Liver (tissue), 9 donors: ENCODE results near the gene SLC7A10. TPM values are rescaled to one million over a fixed set of nuclear protein-coding genes. Genes with fewer than 3 reads are reported as not detected.
A peak's percentile ranks its signal among the peaks of the same experiment; 100 is the strongest.

Experiments used
- DNase-seq: peaks from one replicate; pipeline ENCODE4 v3.0.0-alpha.2; 2017; ENCODE audit warnings: low spot score
- H3K27ac ChIP-seq, 2 donors: one replicate each; pipeline ENCODE4 v1.7.0; 2013; ENCODE audit warnings: inconsistent platforms in 2 of 2, low read length in 2 of 2, control low read depth in 1 of 2, low read depth in 1 of 2, mild to moderate bottlenecking in 1 of 2
- H3K27me3 ChIP-seq, 4 donors: one replicate each; pipeline versions ENCODE4 v1.6.1 to v1.7.0; 2013; ENCODE audit warnings: low read length in 3 of 4, inconsistent platforms in 1 of 4, mild to moderate bottlenecking in 1 of 4, moderate library complexity in 1 of 4; ENCODE audit not compliant: control insufficient read depth in 4 of 4, insufficient read depth in 4 of 4
- H3K36me3 ChIP-seq, 4 donors: one replicate each; pipeline versions ENCODE4 v1.6.1 to v1.7.0; 2013; ENCODE audit warnings: low read length in 3 of 4, mild to moderate bottlenecking in 3 of 4, low read depth in 1 of 4, moderate library complexity in 1 of 4; ENCODE audit not compliant: control insufficient read depth in 4 of 4, insufficient read depth in 3 of 4
- H3K4me1 ChIP-seq, 4 donors: one replicate each; pipeline versions ENCODE4 v1.6.1 to v1.7.0; 2013; ENCODE audit warnings: low read length in 3 of 4, mild to moderate bottlenecking in 3 of 4, moderate library complexity in 1 of 4; ENCODE audit not compliant: control insufficient read depth in 4 of 4, insufficient read depth in 4 of 4
- H3K4me3 ChIP-seq, 3 donors: one replicate each; pipeline versions ENCODE4 v1.6.1 to v1.7.0; 2013; ENCODE audit warnings: low read length in 3 of 3, control low read depth in 1 of 3, low read depth in 1 of 3, mild to moderate bottlenecking in 1 of 3
- H3K9ac ChIP-seq, 2 donors: one replicate each; pipeline ENCODE4 v1.7.0; 2013; ENCODE audit warnings: low read length in 2 of 2, mild to moderate bottlenecking in 2 of 2, moderate library complexity in 2 of 2, control low read depth in 1 of 2, low read depth in 1 of 2
- H3K9me3 ChIP-seq, 4 donors: one replicate each; pipeline versions ENCODE4 v1.6.1 to v1.7.0; 2013; ENCODE audit warnings: low read length in 3 of 4; ENCODE audit not compliant: control insufficient read depth in 4 of 4
- ATF3 ChIP-seq: IDR thresholded peaks from 2 replicates; pipeline ENCODE4 v1.6.1; 2016; ENCODE audit warnings: antibody characterized with exemption
- CTCF ChIP-seq: fragments of 150-350 bp; IDR thresholded peaks from 2 replicates; pipeline ENCODE4 v1.5.1; 2017; ENCODE audit warnings: improper control_type of control experiment, low read depth, low read length; ENCODE audit not compliant: missing input control
- EGR1 ChIP-seq, 2 donors: IDR thresholded peaks; 2 replicates each; pipeline ENCODE4 v1.6.1; 2016 to 2018; ENCODE audit warnings: antibody characterized with exemption in 2 of 2, low read depth in 2 of 2
- FOXA1 ChIP-seq: IDR thresholded peaks from 2 replicates; pipeline ENCODE4 v1.6.1; 2016; ENCODE audit warnings: antibody characterized with exemption
- GABPA ChIP-seq, 2 donors: IDR thresholded peaks in 1 of 2; conservative IDR thresholded peaks in 1 of 2; 2 replicates each; pipeline ENCODE4 v1.6.1; 2016; ENCODE audit warnings: antibody characterized with exemption in 2 of 2, mild to moderate bottlenecking in 1 of 2, moderate library complexity in 1 of 2
- HNF4A ChIP-seq, 2 donors: conservative IDR thresholded peaks; 2 replicates each; pipeline ENCODE4 v1.6.1; 2016; ENCODE audit warnings: antibody characterized with exemption in 2 of 2, mild to moderate bottlenecking in 2 of 2
- MAX ChIP-seq: IDR thresholded peaks from 2 replicates; pipeline ENCODE4 v1.6.1; 2016; ENCODE audit warnings: antibody characterized with exemption
- RAD21 ChIP-seq, 2 donors: IDR thresholded peaks; 2 replicates each; pipeline ENCODE4 v1.6.1; 2016; ENCODE audit warnings: antibody characterized with exemption in 2 of 2, mild to moderate bottlenecking in 2 of 2
- RXRA ChIP-seq, 2 donors: IDR thresholded peaks; 2 replicates each; pipeline ENCODE4 v1.6.1; 2017 to 2018; ENCODE audit warnings: antibody characterized with exemption in 2 of 2, mild to moderate bottlenecking in 1 of 2
- SP1 ChIP-seq: IDR thresholded peaks from 2 replicates; pipeline ENCODE4 v1.6.1; 2018; ENCODE audit warnings: antibody characterized with exemption, mild to moderate bottlenecking
- TAF1 ChIP-seq: conservative IDR thresholded peaks from 2 replicates; pipeline ENCODE4 v1.6.1; 2016; ENCODE audit warnings: antibody characterized with exemption, mild to moderate bottlenecking
- YY1 ChIP-seq: IDR thresholded peaks from 2 replicates; pipeline ENCODE4 v1.6.1; 2016; ENCODE audit warnings: antibody characterized with exemption, mild to moderate bottlenecking
- ZBTB33 ChIP-seq: IDR thresholded peaks from 2 replicates; pipeline ENCODE4 v1.6.1; 2016; ENCODE audit warnings: antibody characterized with exemption
- WGBS: extraction: QIAGEN DNeasy Blood & Tissue Kit; methylation state at CpG from one replicate; pipeline ENCODE4 v1.1.7; 2013; 5-methylcytosine and 5-hydroxymethylcytosine counted together
- polyA plus RNA-seq, 2 donors: library from polyadenylated mRNA; stranded (reverse) in 1 of 2; unstranded in 1 of 2; fragments of 200-250 nt in 1 of 2; fragments of >200 nt in 1 of 2; fragmentation: Nextera tagmentation in 1 of 2; extraction: Ambion mirVana in 1 of 2; gene quantifications; one replicate each; pipeline versions ENCODE4 v1.2.1 to v1.2.3, GENCODE V29; 2013 to 2015
- total RNA-seq, 2 donors: library from RNA; depleted of rRNA; stranded (reverse); fragments of >200 nt; gene quantifications; one replicate each; pipeline ENCODE4 v1.2.3, GENCODE V29; 2014
- donor health status: healthy.
- donor health status: healthy.
- donor health status: healthy.
- donor health status: healthy.
- donor health status: healthy.

SLC7A10 gene
- total and polyA plus RNA-seq, 4 donors = not detected

DNA sequence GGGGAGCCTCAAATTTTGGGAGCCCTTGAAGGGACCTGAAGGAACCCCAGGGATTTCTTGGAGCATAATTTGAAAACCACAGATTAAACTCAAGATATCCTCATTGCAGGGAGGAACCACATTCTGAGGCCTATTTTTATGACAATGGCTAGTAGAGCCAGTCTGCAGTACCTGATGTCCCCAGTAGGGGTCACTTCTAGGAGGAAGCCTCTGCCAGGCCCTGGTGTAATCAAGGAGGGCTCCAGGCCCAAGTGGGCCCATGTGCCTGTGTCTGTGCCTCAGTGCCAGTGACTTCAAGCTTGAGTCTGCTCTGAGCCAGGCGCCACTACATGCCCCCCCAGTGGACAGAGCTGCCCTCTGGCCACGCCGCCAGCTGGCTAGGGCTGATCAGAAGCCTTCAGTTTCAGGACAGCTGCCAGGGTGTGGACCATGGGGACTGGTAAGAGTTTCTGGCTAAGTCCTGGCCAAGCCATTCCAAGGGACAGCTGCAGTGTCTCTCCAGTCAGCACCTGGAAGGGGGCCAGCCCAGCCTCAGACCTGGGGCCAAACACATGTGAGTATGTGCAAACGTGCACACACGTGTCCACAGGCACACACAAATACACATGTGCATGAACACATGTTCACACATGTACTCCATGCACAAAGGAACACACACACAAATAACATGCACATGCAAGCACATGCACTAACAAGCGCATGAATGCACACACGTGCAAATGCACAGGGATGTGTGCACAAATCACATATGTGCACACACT, 20.5 kb upstream of the SLC7A10 start:
- no peak overlapping the region for H3K4me3 ChIP-seq
- H3K9ac ChIP-seq = no peak overlapping the region
- no peak for DNase-seq
- peaks cover 0 to 4% (median under 1%) of the 10 kb centered on the region in 4 donors for H3K9me3 ChIP-seq
- peak overlapping the region in 1 of 2 donors; percentile 68 for H3K27ac ChIP-seq
- TF ChIP-seq SP1 (no peak), ATF3 (no peak), EGR1 (IDR thresholded peaks at IDR 0.05; ENCODE audit: low read depth in 2 of 2) (no peak), GABPA (IDR thresholded peaks at IDR 0.05 in 1 of 2, conservative IDR thresholded peaks at IDR 0.05 in 1 of 2) (no peak), CTCF (peak; percentile 54), TAF1 (no peak), RXRA (IDR thresholded peaks at IDR 0.05) (no peak), HNF4A (conservative IDR thresholded peaks at IDR 0.05) (no peak), MAX (no peak), RAD21 (IDR thresholded peaks at IDR 0.05) (peak in 1 of 2 donors; percentile 57), FOXA1 (no peak), YY1 (no peak)
- H3K4me1 ChIP-seq = peaks cover 16 to 56% (median 44%) of the 10 kb centered on the region in 4 donors
- 59% methylated on average over 7 of the region's 7 CpGs for WGBS
- no peaks in the 10 kb centered on the region for H3K36me3 ChIP-seq
- no peaks in the 10 kb centered on the region for H3K27me3 ChIP-seq

DNA sequence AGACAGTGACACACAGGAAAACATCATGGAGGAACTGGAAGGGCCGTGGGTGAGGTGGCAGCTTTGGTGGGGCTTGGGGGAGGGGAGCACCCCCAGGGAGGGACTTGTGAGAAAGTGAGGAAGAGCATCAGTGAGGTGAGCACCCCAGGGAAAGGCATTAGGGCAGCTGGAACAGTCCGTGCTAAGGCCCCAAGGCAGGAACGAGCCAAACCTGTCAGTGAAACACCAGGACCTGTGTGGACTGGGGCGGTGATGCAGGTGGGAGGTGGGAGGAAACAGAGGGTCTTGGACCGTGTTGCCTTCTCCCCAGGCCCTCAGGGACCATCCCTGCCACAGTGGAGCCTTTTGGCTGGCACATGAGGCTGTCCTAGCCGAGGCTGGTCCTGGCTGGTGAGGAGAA, 17.3 kb upstream of the SLC7A10 start:
- no peak overlapping the region for H3K9ac ChIP-seq
- peaks cover 16 to 44% (median 38%) of the 10 kb centered on the region in 4 donors for H3K4me1 ChIP-seq
- TF ChIP-seq ATF3 (no peak), TAF1 (no peak), ZBTB33 (no peak)
- H3K36me3 ChIP-seq = no peaks in the 10 kb centered on the region
- no peak overlapping the region for H3K4me3 ChIP-seq
- H3K27me3 ChIP-seq = no peaks in the 10 kb centered on the region
- no peak overlapping the region for H3K27ac ChIP-seq
- peaks cover 0 to 4% (median under 1%) of the 10 kb centered on the region in 4 donors for H3K9me3 ChIP-seq
- DNase-seq = no peak
- WGBS = 90% methylated on average over 6 of the region's 6 CpGs
